Ramos (cell line): ENCODE data around the gene ZNF627.
"Not testable (repeated sequence)": the region's sequence is repeated elsewhere in the genome, so short reads cannot be mapped to it uniquely, and the experiment has no call there.

Source experiments
- in situ Hi-C: fragments of 300-500 bp; cut with MboI; formaldehyde crosslinking; loops from one replicate; pipeline ENCODE4 v1.14.3; 2022; ENCODE audit warnings: low sequenced_read_pairs; ENCODE audit not compliant: unreplicated experiment

ZNF627 gene

GRCh38 chr19:11597202-11598102 lies at the start of gene ZNF627:
Gene ZNF627, plus strand, starts transcription at chr19:11597483. Its CDS starts 145 bp downstream, at chr19:11597628.
- in situ Hi-C loops, result no loop called here

DNA sequence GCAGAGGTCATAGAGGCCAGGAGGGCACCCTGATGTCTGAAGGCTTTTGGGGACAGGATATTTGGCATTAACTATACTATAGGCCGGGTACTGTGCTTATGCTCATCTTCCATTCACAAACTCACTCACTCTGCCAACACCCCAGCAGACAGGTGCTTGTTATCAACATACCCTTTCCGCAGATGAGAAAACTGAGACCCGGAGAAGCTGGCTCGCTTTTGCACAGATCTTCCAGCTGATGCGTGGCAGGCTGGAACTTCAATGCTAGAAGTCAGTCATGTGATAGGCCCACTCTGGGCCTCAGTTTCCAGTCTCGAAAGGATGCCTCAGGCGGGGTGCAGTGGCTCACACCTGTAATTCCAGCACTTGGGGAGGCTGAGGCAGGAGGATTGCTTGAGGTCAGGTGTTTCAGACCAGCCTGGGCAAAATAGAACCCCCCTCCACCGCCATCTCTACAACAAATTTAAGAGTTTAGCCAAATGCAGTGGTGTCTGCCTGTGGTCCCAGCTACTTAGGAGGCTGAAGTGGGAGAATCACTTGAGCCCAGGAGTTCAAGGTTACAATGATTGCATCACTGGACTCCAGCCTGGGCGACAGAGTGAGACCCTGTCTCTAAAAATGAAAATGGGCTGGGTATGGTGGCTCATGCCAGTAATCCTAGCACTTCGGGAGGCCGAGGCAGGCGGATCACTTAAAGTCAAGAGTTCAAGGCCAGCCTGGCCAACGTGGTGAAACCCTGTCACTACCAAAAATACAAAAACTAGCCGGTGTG lies 49.2 kb upstream of the ZNF627 start:
- in situ Hi-C loops, result no loop called here

- in situ Hi-C loops, result no loop called here
Measured at GRCh38 chr19:11549386-11549953, 47.8 kb upstream of the ZNF627 start.

GRCh38 chr19:11550265-11550664 lies 47.0 kb upstream of the ZNF627 start:
- in situ Hi-C loops, result no loop called here

DNA sequence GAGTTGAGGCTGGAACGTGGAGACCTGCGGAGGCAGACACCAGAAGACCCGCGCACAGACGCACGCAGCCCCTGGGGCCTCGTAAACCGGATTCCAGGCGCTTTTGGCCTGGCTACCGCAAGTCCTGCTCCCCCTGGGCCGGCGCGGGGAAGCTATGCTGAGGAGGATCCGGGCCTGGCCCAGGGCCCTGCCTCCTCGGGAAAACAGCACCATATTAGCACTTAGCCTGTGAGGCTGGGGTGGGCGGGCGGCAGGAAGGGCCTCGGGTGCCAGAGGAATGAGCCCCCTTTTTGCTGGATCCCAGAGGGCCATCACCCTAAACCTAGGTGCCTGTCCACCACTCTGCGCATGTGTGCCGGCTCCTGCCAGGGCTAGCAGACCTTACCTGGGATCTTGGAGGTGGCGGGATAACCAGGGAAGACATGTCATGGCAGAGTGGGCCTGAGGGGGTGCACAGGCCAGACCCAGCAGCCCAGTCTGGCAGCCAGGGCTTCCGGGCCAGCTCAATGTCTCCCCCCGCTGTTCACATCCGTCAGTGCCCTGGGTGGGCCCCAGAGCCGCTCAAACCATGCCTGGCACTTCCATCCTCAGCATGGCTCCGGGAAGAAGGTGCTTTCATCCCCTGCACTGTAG lies 45.6 kb upstream of the ZNF627 start:
- in situ Hi-C loops, result no loop called here

GRCh38 chr19:11552666-11553372 lies 44.5 kb upstream of the ZNF627 start:
- in situ Hi-C loops, result no loop called here

- in situ Hi-C loops, result no loop called here
Measured at GRCh38 chr19:11554160-11554559, 43.1 kb upstream of the ZNF627 start.

- in situ Hi-C loops, result no loop called here
Measured at GRCh38 chr19:11555246-11555645, 42.0 kb upstream of the ZNF627 start.

DNA sequence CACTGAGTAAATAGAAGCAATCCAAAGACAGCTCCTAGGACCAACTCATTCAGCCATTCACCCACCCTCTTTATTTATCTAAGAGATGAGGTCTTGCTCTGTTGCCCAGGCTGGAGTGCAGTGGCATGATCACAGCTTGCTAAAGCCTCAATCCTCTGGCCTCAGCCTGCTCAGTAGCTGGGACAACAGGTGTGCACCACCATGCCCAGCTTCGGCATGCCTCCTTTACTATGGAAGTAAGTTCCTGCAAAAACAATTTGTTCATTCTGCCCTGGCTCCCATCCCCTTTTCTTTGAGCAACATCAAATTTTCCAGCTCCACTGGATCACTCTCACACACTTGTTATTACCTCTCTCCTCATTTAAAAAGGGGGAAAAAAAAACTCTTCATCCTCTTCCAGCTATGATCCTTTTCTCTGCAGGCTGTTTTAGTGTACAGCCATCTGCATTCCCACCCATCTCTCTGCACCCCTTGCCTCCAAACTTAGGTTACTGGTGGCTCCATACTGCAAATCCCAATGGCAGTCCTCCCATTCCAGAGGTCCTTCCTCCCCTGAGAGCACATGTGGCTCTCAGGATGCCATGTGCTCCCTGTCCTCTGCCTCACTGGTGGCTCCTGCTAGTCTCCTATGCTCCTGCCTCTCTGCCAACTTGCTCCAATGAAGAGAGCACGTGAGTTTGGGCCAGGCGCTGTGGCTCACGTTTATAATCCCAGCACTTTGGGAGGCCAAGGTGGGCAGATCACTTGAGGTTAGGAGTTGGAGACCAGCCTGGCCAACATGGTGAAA lies 40.5 kb upstream of the ZNF627 start:
- in situ Hi-C loops, result no loop called here

GRCh38 chr19:11558881-11559828 lies 38.1 kb upstream of the ZNF627 start, which contains the start of gene ELOF1:
Gene ELOF1, minus strand, starts transcription at chr19:11559230. Its CDS starts 4,883 bp downstream, at chr19:11554347.
- in situ Hi-C loops, result no loop called here

DNA sequence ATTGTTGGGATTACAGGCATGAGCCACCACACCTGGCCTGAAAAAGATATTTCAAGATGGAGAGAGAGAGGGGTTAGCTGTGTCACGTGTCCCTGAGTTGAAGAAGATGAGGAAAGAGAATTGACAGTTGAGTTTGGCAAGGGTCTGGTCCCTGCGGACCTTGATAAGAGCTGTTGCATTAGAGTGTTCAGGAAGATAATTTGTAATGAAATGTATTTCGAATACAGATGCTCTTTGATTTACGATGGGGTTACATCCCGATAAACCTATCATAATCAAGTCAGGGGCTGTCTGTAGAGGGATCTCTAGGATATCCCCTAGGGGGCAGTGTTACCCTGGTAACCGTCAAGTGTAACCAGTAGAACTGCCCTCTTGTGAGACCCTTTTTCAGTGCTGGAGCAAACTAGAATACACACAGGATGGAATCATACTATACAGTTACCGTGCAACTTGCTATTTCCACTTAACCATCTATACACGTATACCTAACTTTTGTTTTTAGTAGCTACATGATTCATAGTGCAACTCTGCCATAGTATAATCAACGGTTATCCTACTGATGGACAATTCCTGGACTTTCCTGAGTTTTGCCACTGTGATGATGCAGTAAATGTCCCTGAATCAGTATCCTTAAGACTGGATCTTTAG lies 36.8 kb upstream of the ZNF627 start:
- in situ Hi-C loops, result no loop called here

DNA sequence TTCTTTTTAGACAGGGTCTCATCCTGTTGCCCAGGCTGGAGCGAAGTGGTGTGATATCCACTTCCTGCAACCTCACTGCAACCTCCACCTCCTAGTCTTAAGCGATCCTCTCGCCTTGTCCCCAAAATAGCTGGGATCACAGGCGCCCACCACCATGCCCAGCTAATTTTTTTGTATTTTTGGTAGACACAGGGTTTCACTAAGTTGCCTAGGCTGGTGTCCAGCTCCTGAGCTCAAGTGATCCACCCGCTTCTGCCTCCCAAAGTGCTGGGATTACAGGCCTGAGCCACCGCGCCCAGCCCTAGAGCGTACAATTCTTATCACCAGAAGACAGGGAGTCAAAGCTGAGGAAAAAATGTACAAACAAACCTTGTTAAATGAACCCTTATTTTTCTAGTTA lies 33.8 kb upstream of the ZNF627 start:
- in situ Hi-C loops, result no loop called here

GRCh38 chr19:11564082-11564807 lies 33.0 kb upstream of the ZNF627 start:
- in situ Hi-C loops, result not testable (repeated sequence)

- in situ Hi-C loops, result not testable (repeated sequence)
Measured at GRCh38 chr19:11565649-11565980, 31.7 kb upstream of the ZNF627 start.

GRCh38 chr19:11566164-11566563 lies 31.1 kb upstream of the ZNF627 start:
- in situ Hi-C loops, result no loop called here

DNA sequence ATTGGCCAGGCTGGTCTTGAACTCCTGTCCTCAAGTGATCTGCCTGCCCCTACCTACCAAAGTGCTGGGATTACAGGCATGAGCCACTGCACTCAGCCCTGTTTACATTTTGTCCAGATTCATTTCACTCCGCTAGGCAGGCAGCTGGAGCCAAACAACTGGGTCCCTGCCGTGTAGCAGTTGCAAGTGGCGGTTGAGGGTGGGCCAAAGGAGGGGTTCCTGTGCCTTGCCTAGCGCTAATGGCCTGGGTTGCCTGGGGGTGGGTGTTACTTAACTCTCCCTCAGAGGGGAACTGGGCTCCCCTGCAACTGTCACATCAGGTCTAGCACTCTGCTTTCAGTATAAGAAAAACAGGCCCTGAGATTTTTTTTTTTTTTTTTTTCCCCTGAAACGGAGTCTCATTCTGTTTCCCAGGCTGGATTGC lies 27.2 kb upstream of the ZNF627 start:
- in situ Hi-C loops, result no loop called here

GRCh38 chr19:11573354-11573753 lies 23.9 kb upstream of the ZNF627 start:
- in situ Hi-C loops, result not testable (repeated sequence)
